ENCODE measurements around the gene PGP.

Gene PGP

GRCh38 chr16:2179576-2179975, 35.1 kb downstream of the PGP start:
- DNase-seq: no peak

- DNase-seq: no peak
Measured at GRCh38 chr16:2179107-2179501, 35.5 kb downstream of the PGP start.

- DNase-seq: no peak
Measured at GRCh38 chr16:2178321-2179106, 36.1 kb downstream of the PGP start.

DNA sequence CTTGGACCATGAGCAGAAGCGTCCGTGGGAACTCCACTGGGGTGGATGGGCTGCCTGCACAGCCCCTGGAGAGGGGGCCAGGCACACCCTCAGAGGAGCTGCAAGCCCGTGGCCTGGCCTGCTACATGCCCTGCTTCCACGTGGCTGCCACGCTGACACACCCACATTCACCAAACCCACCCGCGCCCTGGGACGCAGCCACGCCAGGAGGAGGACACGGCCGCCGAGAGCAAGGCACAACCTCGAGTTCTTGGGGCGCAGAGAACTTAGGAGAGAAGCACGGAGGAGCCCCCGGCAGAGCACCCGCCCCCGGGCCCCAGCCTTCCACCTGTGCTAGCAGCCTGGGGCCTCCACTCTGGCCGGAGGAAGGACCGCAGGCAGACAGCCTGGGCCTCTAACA, 37.1 kb downstream of the PGP start:
- DNase-seq: no peak

GRCh38 chr16:2177101-2177500, 37.5 kb downstream of the PGP start:
- no peak for DNase-seq

DNA sequence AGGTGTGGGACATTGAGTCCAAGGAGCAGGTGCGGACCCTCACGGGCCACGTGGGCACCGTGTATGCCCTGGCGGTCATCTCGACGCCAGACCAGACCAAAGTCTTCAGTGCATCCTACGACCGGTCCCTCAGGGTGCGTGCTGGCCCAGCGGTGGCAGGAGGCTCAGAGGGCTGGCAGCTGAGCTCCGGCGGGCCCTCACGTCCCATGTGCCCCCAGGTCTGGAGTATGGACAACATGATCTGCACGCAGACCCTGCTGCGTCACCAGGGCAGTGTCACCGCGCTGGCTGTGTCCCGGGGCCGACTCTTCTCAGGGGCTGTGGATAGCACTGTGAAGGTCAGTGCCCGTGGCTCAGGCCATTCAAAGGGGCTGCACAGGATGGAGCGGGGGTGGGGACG, 38.6 kb downstream of the PGP start:
- DNase-seq: no peak

DNA sequence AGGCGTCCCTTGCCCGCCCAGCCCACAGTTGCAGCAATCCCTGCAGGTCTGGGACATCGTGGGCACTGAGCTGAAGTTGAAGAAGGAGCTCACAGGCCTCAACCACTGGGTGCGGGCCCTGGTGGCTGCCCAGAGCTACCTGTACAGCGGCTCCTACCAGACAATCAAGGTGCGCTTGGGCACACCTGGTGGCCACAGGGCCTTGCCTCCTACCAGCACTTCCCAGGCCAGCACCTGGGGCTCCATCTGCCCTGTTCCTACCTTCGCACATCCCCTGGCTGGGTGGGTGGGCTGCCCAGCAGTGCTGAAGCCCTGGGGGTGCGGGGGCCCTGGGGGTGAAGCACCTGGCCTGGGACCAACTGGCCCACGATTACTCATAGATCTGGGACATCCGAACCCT, 39.2 kb downstream of the PGP start:
- no peak for DNase-seq

- DNase-seq: no peak
Measured at GRCh38 chr16:2174396-2175131, 40.1 kb downstream of the PGP start.

- no peak for DNase-seq
Measured at GRCh38 chr16:2173916-2174315, 40.7 kb downstream of the PGP start.

GRCh38 chr16:2173366-2173765, 41.3 kb downstream of the PGP start:
- DNase-seq: no peak

GRCh38 chr16:2172688-2173335, 41.8 kb downstream of the PGP start:
- DNase-seq: no peak

DNA sequence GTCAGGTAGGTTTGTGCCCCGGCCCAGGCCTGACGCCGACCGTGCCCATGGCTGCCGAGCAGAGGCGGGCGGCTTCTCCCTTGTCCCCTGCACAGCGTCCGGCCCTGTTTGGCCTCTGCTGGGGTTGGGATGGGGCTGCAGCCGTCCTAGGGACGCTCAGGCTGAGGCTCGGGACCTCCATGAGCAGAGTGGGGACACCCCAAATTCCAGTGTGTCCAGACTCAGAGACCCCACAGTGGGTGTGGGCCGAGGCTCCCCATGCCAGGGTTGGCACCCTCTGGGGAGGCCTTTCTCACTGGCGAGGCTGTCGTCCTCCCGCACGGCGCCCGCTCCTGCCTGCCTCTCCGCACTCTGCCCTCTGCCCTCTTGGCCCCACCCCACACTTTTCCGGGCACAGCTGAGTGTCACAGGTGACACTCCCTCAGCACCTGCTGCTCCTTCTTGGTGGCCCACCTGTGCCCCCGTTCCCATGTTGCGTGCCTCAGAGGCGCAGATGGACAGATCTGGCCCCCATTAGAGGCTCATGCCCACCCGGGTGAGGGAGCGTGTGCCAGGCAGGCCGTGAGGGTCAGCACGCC, 43.0 kb downstream of the PGP start:
- DNase-seq: no peak

DNA sequence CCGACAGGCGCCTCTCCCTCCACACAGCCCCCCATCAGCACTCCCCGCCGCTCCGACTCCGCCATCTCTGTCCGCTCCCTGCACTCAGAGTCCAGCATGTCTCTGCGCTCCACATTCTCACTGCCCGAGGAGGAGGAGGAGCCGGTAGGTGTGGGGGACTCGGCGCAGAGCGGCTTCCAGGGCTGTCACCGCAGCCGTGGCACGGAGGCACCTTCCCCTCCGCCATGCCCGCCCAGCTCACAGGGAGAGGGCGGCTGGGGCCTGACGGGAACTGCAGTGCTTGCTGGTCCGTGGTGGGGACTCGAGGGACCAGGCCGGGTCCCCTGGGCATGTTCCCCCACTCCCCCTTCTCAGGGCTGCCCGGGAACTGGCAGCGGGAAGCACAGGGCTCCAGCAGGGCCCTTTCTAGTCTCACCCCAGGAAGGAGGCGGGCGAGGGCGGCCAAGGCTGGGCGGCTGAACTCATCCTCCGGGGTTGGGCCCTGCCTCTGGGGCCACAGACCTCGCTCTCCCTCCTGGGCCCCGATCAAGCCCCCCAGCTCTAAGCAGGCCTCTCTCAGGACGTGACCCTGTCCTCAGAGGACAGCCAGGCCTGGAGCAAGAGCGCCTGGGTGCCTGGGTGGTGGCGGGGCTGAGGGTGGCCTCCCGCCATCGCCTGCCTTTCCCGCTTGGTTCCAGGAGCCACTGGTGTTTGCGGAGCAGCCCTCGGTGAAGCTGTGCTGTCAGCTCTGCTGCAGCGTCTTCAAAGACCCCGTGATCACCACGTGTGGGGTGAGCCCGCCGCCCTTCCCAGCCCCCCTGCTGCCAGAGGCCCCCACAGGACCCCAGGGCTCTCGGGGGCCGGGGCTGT, 43.8 kb downstream of the PGP start:
- no peak for DNase-seq

DNA sequence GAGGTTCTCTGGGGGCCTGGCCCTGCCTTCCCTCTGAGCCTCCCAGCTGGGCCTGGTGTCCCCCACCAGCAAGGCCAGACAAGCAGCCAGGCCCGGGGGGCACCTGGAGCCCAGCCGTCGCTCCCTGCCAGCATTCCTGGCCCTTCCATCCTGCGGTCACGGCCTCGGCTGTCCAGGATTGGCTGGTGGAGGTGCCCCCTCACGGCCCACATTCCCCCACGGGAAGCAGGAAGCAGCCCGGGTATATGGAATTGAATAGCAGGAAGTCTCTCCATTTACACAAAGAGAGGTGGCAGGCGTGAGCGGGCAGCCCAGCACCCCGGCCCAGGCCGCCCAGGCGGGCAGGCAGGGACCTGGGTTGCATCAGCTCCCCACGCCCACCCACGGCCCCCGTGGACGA, 44.6 kb downstream of the PGP start:
- DNase-seq: no peak

- DNase-seq: no peak
Measured at GRCh38 chr16:2167068-2167638, 47.5 kb downstream of the PGP start.

DNA sequence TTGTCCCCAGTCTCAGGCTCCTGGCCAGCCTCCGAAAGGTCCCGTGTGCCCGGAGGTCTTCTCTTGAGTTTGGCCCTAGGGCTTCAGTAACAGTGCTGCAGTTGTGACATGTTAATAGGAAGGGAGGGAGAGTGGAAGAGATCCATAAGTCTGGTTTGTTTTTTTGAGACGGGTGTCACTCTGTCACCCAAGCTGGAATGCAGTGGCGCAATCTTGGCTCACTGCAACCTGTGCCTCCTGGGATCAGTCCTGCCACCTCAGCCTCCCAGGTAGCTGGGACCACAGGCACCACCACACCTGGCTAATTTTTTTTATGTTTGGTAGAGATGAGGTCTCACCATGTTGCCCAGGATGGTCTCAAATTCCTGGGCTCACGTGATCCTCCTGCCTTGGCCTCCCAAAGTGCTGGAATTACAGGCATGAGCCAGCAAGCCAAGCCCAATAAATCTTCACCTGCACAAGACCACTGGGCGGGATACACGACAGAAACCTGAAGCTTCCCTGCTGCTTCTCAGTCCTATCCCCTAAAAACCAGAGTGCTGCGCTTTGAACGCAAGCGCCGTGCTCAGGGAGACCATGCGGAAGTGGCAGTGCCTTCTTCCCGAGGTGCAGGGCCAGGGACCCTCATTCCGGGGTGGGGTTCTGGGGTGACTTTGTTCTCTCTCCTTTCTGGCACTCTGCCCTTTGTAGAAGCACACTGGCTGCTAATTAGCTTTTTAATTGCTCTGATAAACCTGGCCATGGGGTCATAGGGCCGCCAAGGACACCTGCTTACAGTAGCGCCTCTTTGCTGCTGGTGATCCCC, 48.2 kb downstream of the PGP start:
- DNase-seq: no peak

DNA sequence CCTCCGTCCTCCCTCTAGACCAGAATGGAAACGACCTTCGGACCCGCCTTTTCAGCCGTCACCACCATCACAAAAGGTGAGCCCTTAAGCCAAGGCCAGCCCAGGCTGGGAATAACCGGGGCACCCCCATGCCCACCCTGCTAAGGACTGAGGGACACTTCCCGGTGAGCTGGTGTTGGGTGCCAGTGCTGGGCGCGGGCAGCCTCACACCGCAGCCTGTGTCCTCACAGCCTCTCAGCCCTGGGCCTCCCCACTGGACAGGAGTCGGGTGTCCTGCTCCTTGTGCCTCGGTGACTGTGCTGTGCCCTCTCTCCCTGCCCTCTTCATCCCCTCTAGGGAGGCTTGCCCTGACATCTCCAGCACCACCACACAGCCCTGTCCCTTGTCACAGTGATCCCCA, 48.8 kb downstream of the PGP start:
- DNase-seq: no peak

DNA sequence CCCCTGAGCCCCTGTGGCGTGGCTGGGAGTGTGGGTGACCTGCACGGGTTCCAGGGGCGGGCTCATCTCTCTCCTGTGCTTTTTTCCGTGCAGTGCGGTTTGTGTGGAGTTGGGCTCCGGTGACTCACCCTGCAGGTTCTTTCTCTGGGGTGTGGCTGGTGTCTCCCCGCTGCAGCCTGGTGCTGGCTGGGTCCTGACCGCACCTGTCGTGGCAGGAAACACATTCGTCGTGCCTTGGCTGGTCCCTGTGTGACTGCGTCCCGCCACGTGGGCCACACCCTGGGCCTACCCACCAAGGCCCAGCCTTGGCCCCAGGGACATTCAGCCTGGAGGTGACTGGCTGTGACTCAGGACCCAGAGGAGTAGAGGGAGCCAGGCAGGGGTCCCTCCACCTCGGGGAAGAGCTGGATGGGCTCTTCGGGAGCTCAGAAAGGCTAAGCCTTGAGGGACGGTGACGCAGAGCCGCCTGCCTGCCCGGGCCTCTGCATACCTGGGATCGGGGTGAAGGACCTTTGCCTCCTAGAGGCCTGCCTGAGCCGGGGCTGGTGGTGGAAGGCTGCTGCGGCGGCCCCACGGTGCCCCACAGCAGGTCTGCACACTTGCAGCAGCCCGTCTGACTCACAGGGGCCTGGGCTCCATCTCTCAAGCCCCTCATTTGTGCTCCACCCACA, 51.3 kb downstream of the PGP start:
- no peak for DNase-seq

DNA sequence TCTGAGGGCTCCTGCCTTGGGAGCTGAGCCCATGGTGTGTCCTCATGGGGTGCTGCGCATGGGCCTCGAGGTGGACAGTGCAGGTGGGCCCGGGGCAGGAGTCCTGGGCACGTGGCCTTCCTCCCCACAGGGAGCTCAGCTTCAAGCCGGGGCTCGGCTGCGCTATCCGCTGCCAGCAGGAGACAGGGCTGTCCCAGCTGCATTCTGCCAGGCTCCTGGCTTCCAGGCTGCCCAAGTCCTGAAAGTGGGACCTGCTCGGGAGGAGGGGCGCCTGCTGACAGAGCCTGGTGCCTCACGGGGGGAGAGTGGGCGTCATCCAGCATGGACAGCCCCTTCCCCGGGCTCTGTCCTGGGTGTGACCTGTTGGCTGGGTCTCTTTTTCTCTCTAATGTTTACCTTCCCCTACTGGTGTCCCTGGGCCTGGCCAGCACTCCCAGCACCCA, 51.9 kb downstream of the PGP start:
- no peak for DNase-seq

DNA sequence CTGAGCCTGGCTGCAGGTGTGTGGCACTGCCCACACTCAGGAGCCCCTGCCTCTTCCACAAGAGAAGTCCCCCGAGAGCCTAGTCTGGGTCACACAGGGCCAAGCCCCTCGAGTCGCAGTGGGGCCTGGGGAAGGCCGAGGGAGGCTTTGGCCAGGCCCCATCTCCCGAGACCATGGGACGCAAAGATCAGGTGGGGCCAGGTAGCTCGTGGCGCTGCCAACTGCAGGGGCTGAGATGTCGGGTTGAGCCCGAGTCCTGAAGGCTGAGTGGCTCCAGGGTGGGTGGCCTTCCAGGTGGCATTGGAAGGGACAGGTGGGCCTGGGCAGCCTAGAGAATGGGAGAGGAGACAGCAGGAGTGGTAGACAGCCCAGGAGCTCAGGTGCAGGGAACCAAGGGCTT, 52.7 kb downstream of the PGP start:
- no peak for DNase-seq
